Lower leg skin (tissue), 3 donors: ENCODE measurements around the gene GDF2.

Source experiments
- CTCF ChIP-seq, 3 donors: fragments of 450-650 bp; IDR thresholded peaks; one replicate each; pipeline ENCODE4 v1.5.1; 2016; ENCODE audit warnings: antibody characterized with exemption in 3 of 3, mild to moderate bottlenecking in 3 of 3, moderate library complexity in 2 of 3
- POLR2A ChIP-seq, 2 donors: fragments of 450-650 bp; IDR thresholded peaks; one replicate each; pipeline ENCODE4 v1.6.1; 2016 to 2017; ENCODE audit warnings: antibody characterized with exemption in 2 of 2, mild to moderate bottlenecking in 1 of 2, moderate library complexity in 1 of 2

GRCh38 chr10:47289921-47290320 lies 32.3 kb upstream of the GDF2 start:
- TF ChIP-seq CTCF (IDR thresholded peaks at IDR 0.05) = no peak
- no peak for TF ChIP-seq POLR2A (IDR thresholded peaks at IDR 0.05)
